Upper lobe of right lung (tissue), 1 donor: ENCODE data around the gene FITM2. TPM values are rescaled to one million over a fixed set of nuclear protein-coding genes. Genes with fewer than 3 reads are reported as not detected.
A peak's percentile ranks its signal among the peaks of the same experiment; 100 is the strongest.

Source experiments
- ATAC-seq: fragments of 200-7000 bp; cut with Tn5 transposase; one replicate; pipeline ENCODE4 v1.9.1; 2020; ENCODE audit warnings: mild to moderate bottlenecking, moderate library complexity
- DNase-seq: peaks from one replicate; pipeline ENCODE4 v3.0.0-alpha.2; 2020
- H3K27ac ChIP-seq: fragments of 200-600 bp; one replicate; pipeline ENCODE4 v1.8.0; 2022
- H3K27me3 ChIP-seq: fragments of 200-600 bp; one replicate; pipeline ENCODE4 v1.8.0; 2022; ENCODE audit warnings: mild to moderate bottlenecking
- H3K36me3 ChIP-seq: fragments of 200-600 bp; one replicate; pipeline ENCODE4 v1.8.0; 2022
- H3K4me1 ChIP-seq: fragments of 200-600 bp; one replicate; pipeline ENCODE4 v1.8.0; 2022
- H3K4me3 ChIP-seq: fragments of 200-600 bp; one replicate; pipeline ENCODE4 v1.8.0; 2022; ENCODE audit warnings: mild to moderate bottlenecking
- H3K9me3 ChIP-seq: fragments of 200-600 bp; one replicate; pipeline ENCODE4 v1.8.0; 2022
- CTCF ChIP-seq: fragments of 200-600 bp; IDR thresholded peaks from one replicate; pipeline ENCODE4 v1.8.0; 2022; ENCODE audit warnings: antibody characterized with exemption
- intact Hi-C: fragments of 100-400 bp; cut with DNase I; formaldehyde crosslinking; loops from one replicate; pipeline ENCODE4 v1.11.0; 2022
- total RNA-seq: library from RNA; stranded (reverse); fragmentation: NEBNext Ultra II Directional; extraction: Animal tissue kit (Norgen Biotek cat#: 25700); gene quantifications from one replicate; pipeline ENCODE4 v1.2.1, GENCODE V29; 2021
- donor health status: DM: no; HTN: yes; CAD: no; lungs with severe emphysema.

Gene FITM2
- total RNA-seq, 1 donor from 2014 or later: 12.6 TPM

- ATAC-seq: no peak
- intact Hi-C loops: no loop called here
- TF ChIP-seq CTCF: no peak
- peak; percentile 58 for DNase-seq
- no peak within 1 kb of the TSS for H3K4me3 ChIP-seq
- H3K9me3 ChIP-seq: no peaks in the 10 kb centered on the region
- no peak within 1 kb of the TSS for H3K27ac ChIP-seq
- H3K36me3 ChIP-seq: no peaks in the 10 kb centered on the region
- H3K27me3 ChIP-seq: peaks cover 12% of the 10 kb centered on the region
- no peaks in the 10 kb centered on the region for H3K4me1 ChIP-seq
These were observed 25.9 kb upstream of the FITM2 start, which contains the start of gene R3HDML for GRCh38 chr20:44336725-44337380. TSS of gene R3HDML (plus strand) at chr20:44337043. CDS start at chr20:44337158, 115 bp downstream.

GRCh38 chr20:44336086-44336485, 25.1 kb upstream of the FITM2 start:
- Histone ChIP-seq H3K4me3 (no peak overlapping the region), H3K27ac (no peak overlapping the region), H3K9me3 (no peaks in the 10 kb centered on the region), H3K4me1 (no peaks in the 10 kb centered on the region), H3K27me3 (peaks cover 17% of the 10 kb centered on the region), H3K36me3 (no peaks in the 10 kb centered on the region)
- intact Hi-C loops: no loop called here
- TF ChIP-seq CTCF: no peak
- ATAC-seq (no peak), DNase-seq (peak; percentile 26)

GRCh38 chr20:44335675-44336074, 24.7 kb upstream of the FITM2 start:
- no peak overlapping the region for H3K4me3 ChIP-seq
- DNase-seq (peak; percentile 4), ATAC-seq (no peak)
- peaks cover 17% of the 10 kb centered on the region for H3K27me3 ChIP-seq
- no peaks in the 10 kb centered on the region for H3K36me3 ChIP-seq
- TF ChIP-seq CTCF: no peak
- no peaks in the 10 kb centered on the region for H3K9me3 ChIP-seq
- H3K4me1 ChIP-seq: no peaks in the 10 kb centered on the region
- intact Hi-C loops: no loop called here
- H3K27ac ChIP-seq: no peak overlapping the region

- no peak overlapping the region for H3K27ac ChIP-seq
- no peak overlapping the region for H3K4me3 ChIP-seq
- ATAC-seq (no peak), DNase-seq (no peak)
- no peaks in the 10 kb centered on the region for H3K9me3 ChIP-seq
- H3K27me3 ChIP-seq: peaks cover 19% of the 10 kb centered on the region
- no peaks in the 10 kb centered on the region for H3K36me3 ChIP-seq
- intact Hi-C loops: no loop called here
- no peak for TF ChIP-seq CTCF
- no peaks in the 10 kb centered on the region for H3K4me1 ChIP-seq
These were observed 23.7 kb upstream of the FITM2 start for GRCh38 chr20:44334709-44335108.

- DNase-seq (peak; percentile 55), ATAC-seq (peak; percentile 31)
These were observed 23.3 kb upstream of the FITM2 start for GRCh38 chr20:44334306-44334705.

More at GRCh38 chr20:44334306-44334705, 23.3 kb upstream of the FITM2 start:
- H3K27ac ChIP-seq: no peak overlapping the region
- H3K9me3 ChIP-seq: no peaks in the 10 kb centered on the region
- H3K27me3 ChIP-seq: peaks cover 22% of the 10 kb centered on the region
- no peak for TF ChIP-seq CTCF
- H3K36me3 ChIP-seq: no peaks in the 10 kb centered on the region
- no peak overlapping the region for H3K4me3 ChIP-seq
- intact Hi-C loops: no loop called here
- H3K4me1 ChIP-seq: no peaks in the 10 kb centered on the region
